HepG2 (cell line): ENCODE data around the gene GYPC. TPM values are rescaled to one million over a fixed set of nuclear protein-coding genes. Genes with fewer than 3 reads are reported as not detected.

Experiments
- ATAC-seq: fragments of 200-7000 bp; cut with Tn5 transposase; 3 replicates; pipeline ENCODE4 v1.9.1; 2020; ENCODE audit warnings: mild to moderate bottlenecking, moderate library complexity
- BruUV-seq: library from RNA; stranded (reverse); fragments of 400-500 nt; replicated peaks from 2 replicates; lab custom pipeline; 2021; lab: Mats Ljungman, UMichigan
- CTCF ChIA-PET: fragments of 300-600 bp; formaldehyde crosslinking; extraction: SDS; loops from one replicate; lab custom pipeline; 2021; ENCODE audit warnings: low total read pairs, inconsistent platforms, low intra/inter-chr PET ratio; lab: Yijun Ruan, JAX
- POLR2A ChIA-PET: fragments of 350-600 bp; sonication (Branson Sonifier 250); formaldehyde crosslinking; loops from one replicate; lab custom pipeline; 2020; ENCODE audit warnings: antibody characterized with exemption, inconsistent platforms; lab: Yijun Ruan, JAX
- DNase-seq: peaks from one replicate; pipeline ENCODE4 v3.0.0-alpha.2; 2015; ENCODE audit warnings: low spot score
- FAIRE-seq: peaks from 3 replicates; lab custom pipeline; 2011; peaks lifted over from hg19 to GRCh38; lab: Jason Lieb, UNC
- H2AFZ ChIP-seq: one replicate; pipeline ENCODE4 v1.6.1; 2011; ENCODE audit warnings: low read length, inconsistent platforms
- H3K27ac ChIP-seq: fragments of 300-600 bp; 3 replicates; pipeline ENCODE4 v1.8.0; 2011; ENCODE audit warnings: mixed run types, mild to moderate bottlenecking, mixed read lengths, low read length, inconsistent platforms; ENCODE audit not compliant: insufficient read depth; ENCODE audit errors: extremely low read length
- H3K27me3 ChIP-seq, 2 experiments: fragments of 200-600 bp in 1 of 2; 2 replicates in 1 of 2; 3 replicates in 1 of 2; pipeline versions ENCODE4 v1.6.0 to v1.8.0; 2011; ENCODE audit warnings: low read length in 2 of 2, mild to moderate bottlenecking in 2 of 2, moderate library complexity in 2 of 2, inconsistent platforms in 1 of 2; ENCODE audit not compliant: insufficient read depth in 2 of 2, control insufficient read depth in 1 of 2
- H3K36me3 ChIP-seq, 2 experiments: fragments of 200-600 bp in 1 of 2; replicated peaks in 1 of 2; 2 replicates in 1 of 2; 3 replicates in 1 of 2; pipeline versions ENCODE4 v1.5.1 to v1.8.0; 2011; ENCODE audit warnings: low read length in 2 of 2, inconsistent platforms in 1 of 2; ENCODE audit not compliant: insufficient read depth in 2 of 2, control insufficient read depth in 1 of 2
- H3K4me1 ChIP-seq: 2 replicates; pipeline ENCODE4 v1.5.1; 2012; ENCODE audit warnings: low read length, inconsistent platforms; ENCODE audit not compliant: insufficient read depth
- H3K4me2 ChIP-seq: 2 replicates; pipeline ENCODE4 v1.6.0; 2011; ENCODE audit warnings: low read depth, low read length, inconsistent platforms
- H3K4me3 ChIP-seq, 3 experiments: fragments of 200-600 bp in 1 of 3; sonication (generic), shearing (Covaris generic) in 1 of 3; replicated peaks in 1 of 3; 2 replicates each; pipeline ENCODE4 v1.5.1; 2011 to 2016; ENCODE audit warnings: low read length in 3 of 3, inconsistent platforms in 2 of 3, low read depth in 2 of 3, mild to moderate bottlenecking in 2 of 3, control low read depth in 1 of 3, mixed read lengths in 1 of 3; ENCODE audit not compliant: insufficient read depth in 1 of 3
- H3K79me2 ChIP-seq: one replicate; pipeline ENCODE4 v1.6.1; 2011; ENCODE audit warnings: low read length, inconsistent platforms; ENCODE audit not compliant: insufficient read depth
- H3K9ac ChIP-seq: 2 replicates; pipeline ENCODE4 v1.6.0; 2011; ENCODE audit warnings: mild to moderate bottlenecking, low read depth, low read length, inconsistent platforms; ENCODE audit not compliant: insufficient read depth
- H3K9me3 ChIP-seq: 2 replicates; pipeline ENCODE4 v1.5.1; 2012; ENCODE audit warnings: mild to moderate bottlenecking, low read length
- H4K20me1 ChIP-seq: 2 replicates; pipeline ENCODE4 v1.6.0; 2011; ENCODE audit warnings: inconsistent platforms, mild to moderate bottlenecking, low read length, moderate library complexity; ENCODE audit not compliant: insufficient read depth
- FLYWCH1 ChIP-seq: sonication (generic); formaldehyde crosslinking; IDR thresholded peaks from 2 replicates; pipeline ENCODE4 v1.8.1; 2023; ENCODE audit warnings: mild to moderate bottlenecking, missing genetic modification reagents
- FOXO1 ChIP-seq: sonication (generic); formaldehyde crosslinking; IDR thresholded peaks from 2 replicates; pipeline ENCODE4 v1.4.0; 2020; ENCODE audit warnings: missing genetic modification reagents
- IKZF4 ChIP-seq: sonication (generic); formaldehyde crosslinking; IDR thresholded peaks from 2 replicates; pipeline ENCODE4 v1.5.1; 2020; ENCODE audit warnings: borderline replicate concordance, mild to moderate bottlenecking, low read depth, missing genetic modification reagents; ENCODE audit errors: not compliant biosample characterization
- KLF12 ChIP-seq: sonication (generic); formaldehyde crosslinking; IDR thresholded peaks from 2 replicates; pipeline ENCODE4 v1.4.0; 2020; ENCODE audit warnings: missing genetic modification reagents, borderline replicate concordance
- LRRFIP1 ChIP-seq: sonication (generic); formaldehyde crosslinking; conservative IDR thresholded peaks from 2 replicates; pipeline ENCODE4 v1.4.0; 2020; ENCODE audit warnings: missing genetic modification reagents
- MED1 ChIP-seq: sonication (generic); formaldehyde crosslinking; IDR thresholded peaks from 2 replicates; pipeline ENCODE4 v1.4.0; 2020; ENCODE audit warnings: missing genetic modification reagents
- NFE2L1 ChIP-seq: sonication (generic); formaldehyde crosslinking; IDR thresholded peaks from 2 replicates; pipeline ENCODE4 v1.4.0; 2020; ENCODE audit warnings: missing genetic modification reagents, mild to moderate bottlenecking, borderline replicate concordance
- NR2C2 ChIP-seq: sonication (generic); formaldehyde crosslinking; IDR thresholded peaks from 2 replicates; pipeline ENCODE4 v1.4.0; 2020; ENCODE audit warnings: missing genetic modification reagents, mild to moderate bottlenecking, moderate library complexity, borderline replicate concordance
- PAF1 ChIP-seq: IDR thresholded peaks from 2 replicates; pipeline ENCODE4 v1.6.1; 2016; ENCODE audit warnings: missing genetic modification reagents, missing compliant biosample characterization
- PITX1 ChIP-seq: sonication (generic); formaldehyde crosslinking; IDR thresholded peaks from 2 replicates; pipeline ENCODE4 v1.5.1; 2020; ENCODE audit warnings: mild to moderate bottlenecking, missing genetic modification reagents
- SP2 ChIP-seq: sonication (generic); formaldehyde crosslinking; IDR thresholded peaks from 2 replicates; pipeline ENCODE4 v1.5.1; 2020; ENCODE audit warnings: mild to moderate bottlenecking, missing genetic modification reagents
- ZBTB4 ChIP-seq: sonication (generic); formaldehyde crosslinking; IDR thresholded peaks from 2 replicates; pipeline ENCODE4 v1.4.0; 2020; ENCODE audit warnings: missing genetic modification reagents, mild to moderate bottlenecking, borderline replicate concordance
- ZMYM2 ChIP-seq: sonication (generic); formaldehyde crosslinking; IDR thresholded peaks from 2 replicates; pipeline ENCODE4 v1.8.0; 2022; ENCODE audit warnings: mild to moderate bottlenecking, missing genetic modification reagents
- ZNF30 ChIP-seq: sonication (generic); formaldehyde crosslinking; IDR thresholded peaks from 2 replicates; pipeline ENCODE4 v1.5.0; 2020; ENCODE audit warnings: mild to moderate bottlenecking, missing genetic modification reagents
- ZNF546 ChIP-seq: sonication (generic); formaldehyde crosslinking; conservative IDR thresholded peaks from 2 replicates; pipeline ENCODE4 v1.8.1; 2023; ENCODE audit warnings: mild to moderate bottlenecking, missing genetic modification reagents
- ZNF777 ChIP-seq: sonication (generic); formaldehyde crosslinking; IDR thresholded peaks from 2 replicates; pipeline ENCODE4 v1.4.0; 2020; ENCODE audit warnings: missing genetic modification reagents
- ZNF83 ChIP-seq: sonication (generic); formaldehyde crosslinking; IDR thresholded peaks from 2 replicates; pipeline ENCODE4 v1.4.0; 2020; ENCODE audit warnings: missing genetic modification reagents, mild to moderate bottlenecking, borderline replicate concordance
- WGBS: methylation state at CpG from one replicate; pipeline ENCODE4 v1.1.6; 2017; ENCODE audit warnings: low lambda C conversion rate; 5-methylcytosine and 5-hydroxymethylcytosine counted together
- in situ Hi-C: cut with HindIII; loops from 2 replicates; pipeline ENCODE4 v1.10.0; 2017; ENCODE audit warnings: low pct_unique_long_range_greater_than_20kb; ENCODE audit not compliant: extremely low pct_ligation_motif_present
- intact Hi-C: fragments of 100-400 bp; cut with micrococcal nuclease; formaldehyde crosslinking; loops from one replicate; pipeline ENCODE4 v1.10.0; 2022; ENCODE audit not compliant: unreplicated experiment
- polyA plus RNA-seq, 8 experiments: library from polyadenylated mRNA; depleted of rRNA in 3 of 8; stranded (reverse) in 7 of 8; unstranded in 1 of 8; fragments of >200 nt; fragmentation: Illumina TruSeq in 4 of 8; extraction: Trizol in 4 of 8; gene quantifications; 2 replicates each; pipeline versions ENCODE4 v1.2.1 to v1.2.3, GENCODE V29; 2011 to 2016; ENCODE audit warnings: low read depth in 4 of 8, missing spikeins in 1 of 8, mixed read lengths in 1 of 8; ENCODE audit not compliant: insufficient read depth in 1 of 8
- total RNA-seq, 5 experiments: library from RNA; depleted of rRNA; stranded (reverse); fragments of >200 nt; fragmentation: Illumina TruSeq; extraction: Trizol; gene quantifications; 2 replicates each; pipeline ENCODE4 v1.2.3, GENCODE V29; 2016; ENCODE audit warnings: low read depth in 1 of 5
- TF ChIP-seq, protein P1 (sequence below): IDR thresholded peaks from 2 replicates; pipeline ENCODE4 v1.6.1; 2016

GYPC gene
- total and polyA plus RNA-seq, 2 of the 13 experiments (the other 11 are each of a cell fraction or from before 2014, with no cell fraction given), result not detected

DNA sequence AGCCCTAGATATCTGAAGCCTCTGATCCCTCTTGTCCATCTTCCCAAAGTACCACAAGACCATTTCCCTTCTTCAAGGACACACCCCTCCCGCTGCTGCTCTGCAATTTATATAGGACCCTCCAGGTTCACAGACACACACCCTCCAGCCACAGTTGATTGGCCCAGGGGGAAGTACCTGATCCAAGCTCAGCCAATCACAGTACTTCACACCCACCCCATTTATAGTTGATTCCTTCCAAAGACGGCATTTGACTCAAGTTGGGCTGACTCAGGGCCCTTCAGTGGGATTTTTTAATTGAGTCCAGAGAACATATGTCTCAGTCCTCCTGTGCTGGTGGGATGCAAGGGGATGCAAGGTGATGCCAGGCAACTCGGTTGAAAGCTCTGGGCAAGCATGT lies 59.2 kb downstream of the GYPC start:
- Histone ChIP-seq H3K4me3 (no peak overlapping the region), H4K20me1 (no peaks in the 10 kb centered on the region), H3K36me3 (no peaks in the 10 kb centered on the region), H3K27me3 (peaks cover 0 to 16% of the 10 kb centered on the region in 2 experiments; a peak in 1 of 5 replicates), H2AFZ (no peak overlapping the region), H3K9me3 (no peaks in the 10 kb centered on the region), H3K4me2 (no peak overlapping the region), H3K79me2 (no peaks in the 10 kb centered on the region), H3K27ac (no peak overlapping the region), H3K4me1 (no peaks in the 10 kb centered on the region), H3K9ac (no peak overlapping the region)
- FAIRE-seq, result no peak
- 3% methylated on average over 3 of the region's 3 CpGs for WGBS
- in situ Hi-C loops (no loop called here), intact Hi-C loops (no loop called here)
- ChIA-PET POLR2A (no interaction called here), CTCF (no interaction called here)
- TF ChIP-seq ZNF546 (CRISPR knock-in tag), result no peak
- TF ChIP-seq IKZF4, result no peak
- TF ChIP-seq PITX1 (CRISPR knock-in tag), result no peak
- no peak for TF ChIP-seq SP2 (CRISPR knock-in tag)
- TF ChIP-seq FOXO1 (CRISPR knock-in tag), result no peak
- TF ChIP-seq KLF12, result no peak
- TF ChIP-seq, protein P1, sequence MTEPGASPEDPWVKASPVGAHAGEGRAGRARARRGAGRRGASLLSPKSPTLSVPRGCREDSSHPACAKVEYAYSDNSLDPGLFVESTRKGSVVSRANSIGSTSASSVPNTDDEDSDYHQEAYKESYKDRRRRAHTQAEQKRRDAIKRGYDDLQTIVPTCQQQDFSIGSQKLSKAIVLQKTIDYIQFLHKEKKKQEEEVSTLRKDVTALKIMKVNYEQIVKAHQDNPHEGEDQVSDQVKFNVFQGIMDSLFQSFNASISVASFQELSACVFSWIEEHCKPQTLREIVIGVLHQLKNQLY (CRISPR knock-in tag), result no peak
- TF ChIP-seq ZNF83 (CRISPR knock-in tag), result no peak
- TF ChIP-seq LRRFIP1, result no peak
- TF ChIP-seq ZNF777 (CRISPR knock-in tag), result no peak
- no peak for TF ChIP-seq NFE2L1 (CRISPR knock-in tag)
- TF ChIP-seq NR2C2 (CRISPR knock-in tag), result no peak
- no peak for TF ChIP-seq FLYWCH1 (CRISPR knock-in tag)
- TF ChIP-seq PAF1 (CRISPR knock-in tag), result no peak
- TF ChIP-seq ZMYM2 (CRISPR knock-in tag), result no peak
- no peak for TF ChIP-seq MED1 (CRISPR knock-in tag)
- TF ChIP-seq ZBTB4 (CRISPR knock-in tag), result no peak
- no peak for TF ChIP-seq ZNF30 (CRISPR knock-in tag)
- no peak for ATAC-seq
- DNase-seq, result no peak
- BruUV-seq, result no TSS peak
